Tibial nerve (tissue), 3 donors: Measurements from ENCODE around the gene MAPK9.

ENCODE experiments used
- CTCF ChIP-seq, 5 experiments: fragments of 200-600 bp in 3 of 5; fragments of 450-650 bp in 2 of 5; sonication (generic) in 3 of 5; IDR thresholded peaks; one replicate each; pipeline ENCODE4 v1.5.1; 2016 to 2019; ENCODE audit warnings: antibody characterized with exemption in 5 of 5, mild to moderate bottlenecking in 3 of 5, moderate library complexity in 2 of 5
- POLR2A ChIP-seq, 2 donors: fragments of 450-650 bp; IDR thresholded peaks; one replicate each; pipeline ENCODE4 v1.6.1; 2017; ENCODE audit warnings: antibody characterized with exemption in 2 of 2, mild to moderate bottlenecking in 2 of 2, moderate library complexity in 2 of 2

- no peak for TF ChIP-seq CTCF (IDR thresholded peaks at IDR 0.05)
- TF ChIP-seq POLR2A (IDR thresholded peaks at IDR 0.05) = no peak
Observed at GRCh38 chr5:180329606-180330269, 37.9 kb upstream of the MAPK9 start.
